Lower leg skin (tissue), 3 donors: ENCODE data around the gene R3HDM4.

Experiments used
- POLR2A ChIP-seq, 2 donors: fragments of 450-650 bp; IDR thresholded peaks; one replicate each; pipeline ENCODE4 v1.6.1; 2016 to 2017; ENCODE audit warnings: antibody characterized with exemption in 2 of 2, mild to moderate bottlenecking in 1 of 2, moderate library complexity in 1 of 2
- TF ChIP-seq, protein P1 (sequence below), 3 donors: fragments of 450-650 bp; IDR thresholded peaks; one replicate each; pipeline ENCODE4 v1.5.1; 2016; ENCODE audit warnings: antibody characterized with exemption in 3 of 3, mild to moderate bottlenecking in 3 of 3, moderate library complexity in 2 of 3

DNA sequence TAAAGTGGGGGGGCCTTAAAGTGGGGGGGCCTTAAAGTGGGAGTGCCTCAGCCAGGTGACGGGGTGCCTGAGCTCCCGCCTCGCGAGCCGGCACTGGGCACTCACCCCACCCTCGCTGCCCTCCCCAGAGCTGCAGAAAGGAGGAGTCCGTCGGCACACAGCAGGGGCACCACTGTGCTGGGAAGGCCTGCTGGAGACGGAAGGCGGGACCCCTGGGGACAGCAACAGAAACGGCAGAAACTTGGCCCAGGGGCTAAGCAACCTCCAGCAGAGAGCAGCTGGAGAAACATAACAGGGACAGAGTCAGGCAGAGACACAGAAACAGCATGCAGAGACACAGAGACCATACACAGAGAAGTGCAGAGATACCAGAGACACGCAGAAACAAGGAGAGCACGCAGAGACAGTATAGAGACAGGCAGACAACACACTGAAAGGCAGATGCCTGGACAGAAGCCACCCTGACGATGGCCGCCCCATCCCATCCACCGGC lies 45.7 kb downstream of the R3HDM4 start:
- TF ChIP-seq POLR2A (IDR thresholded peaks at IDR 0.05), result no peak
- TF ChIP-seq, protein P1, sequence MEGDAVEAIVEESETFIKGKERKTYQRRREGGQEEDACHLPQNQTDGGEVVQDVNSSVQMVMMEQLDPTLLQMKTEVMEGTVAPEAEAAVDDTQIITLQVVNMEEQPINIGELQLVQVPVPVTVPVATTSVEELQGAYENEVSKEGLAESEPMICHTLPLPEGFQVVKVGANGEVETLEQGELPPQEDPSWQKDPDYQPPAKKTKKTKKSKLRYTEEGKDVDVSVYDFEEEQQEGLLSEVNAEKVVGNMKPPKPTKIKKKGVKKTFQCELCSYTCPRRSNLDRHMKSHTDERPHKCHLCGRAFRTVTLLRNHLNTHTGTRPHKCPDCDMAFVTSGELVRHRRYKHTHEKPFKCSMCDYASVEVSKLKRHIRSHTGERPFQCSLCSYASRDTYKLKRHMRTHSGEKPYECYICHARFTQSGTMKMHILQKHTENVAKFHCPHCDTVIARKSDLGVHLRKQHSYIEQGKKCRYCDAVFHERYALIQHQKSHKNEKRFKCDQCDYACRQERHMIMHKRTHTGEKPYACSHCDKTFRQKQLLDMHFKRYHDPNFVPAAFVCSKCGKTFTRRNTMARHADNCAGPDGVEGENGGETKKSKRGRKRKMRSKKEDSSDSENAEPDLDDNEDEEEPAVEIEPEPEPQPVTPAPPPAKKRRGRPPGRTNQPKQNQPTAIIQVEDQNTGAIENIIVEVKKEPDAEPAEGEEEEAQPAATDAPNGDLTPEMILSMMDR (IDR thresholded peaks at IDR 0.05), result no peak
